HG02973 (cell line): ENCODE measurements around the gene CES3.

Experiments
- ATAC-seq: cut with Tn5 transposase; IDR thresholded peaks from one replicate; pipeline ENCODE4 v1.9.1; 2021; ENCODE audit warnings: moderate library complexity; ENCODE audit not compliant: unreplicated experiment

The CES3 gene

GRCh38 chr16:67000384-67001351 lies 39.6 kb downstream of the CES3 start:
- no peak for ATAC-seq

DNA sequence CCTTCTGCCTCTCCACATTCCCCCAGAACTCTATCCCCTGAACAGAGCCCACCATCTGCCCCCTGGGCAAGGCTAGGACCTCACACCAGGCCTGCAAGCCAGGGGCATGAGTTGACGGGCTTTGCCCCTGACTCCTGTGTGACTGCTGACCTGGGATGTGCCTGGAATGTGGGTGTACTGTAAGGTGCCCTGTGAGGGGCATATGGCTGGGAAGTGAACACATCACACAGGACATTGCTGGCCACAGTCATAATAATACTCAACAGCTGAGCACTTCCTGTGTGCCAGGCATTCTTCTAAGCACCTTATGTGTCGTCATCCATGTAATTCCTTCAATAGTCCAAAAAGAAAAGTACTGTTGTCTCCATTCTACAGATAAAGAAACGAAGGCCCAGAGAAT lies 40.7 kb downstream of the CES3 start:
- no peak for ATAC-seq

- ATAC-seq = no peak
Observed at GRCh38 chr16:67006930-67007658, 46.0 kb downstream of the CES3 start.

GRCh38 chr16:67009158-67009557 lies 48.1 kb downstream of the CES3 start:
- no peak for ATAC-seq

- ATAC-seq = no peak
Observed at GRCh38 chr16:67011274-67011673, 50.2 kb downstream of the CES3 start.

DNA sequence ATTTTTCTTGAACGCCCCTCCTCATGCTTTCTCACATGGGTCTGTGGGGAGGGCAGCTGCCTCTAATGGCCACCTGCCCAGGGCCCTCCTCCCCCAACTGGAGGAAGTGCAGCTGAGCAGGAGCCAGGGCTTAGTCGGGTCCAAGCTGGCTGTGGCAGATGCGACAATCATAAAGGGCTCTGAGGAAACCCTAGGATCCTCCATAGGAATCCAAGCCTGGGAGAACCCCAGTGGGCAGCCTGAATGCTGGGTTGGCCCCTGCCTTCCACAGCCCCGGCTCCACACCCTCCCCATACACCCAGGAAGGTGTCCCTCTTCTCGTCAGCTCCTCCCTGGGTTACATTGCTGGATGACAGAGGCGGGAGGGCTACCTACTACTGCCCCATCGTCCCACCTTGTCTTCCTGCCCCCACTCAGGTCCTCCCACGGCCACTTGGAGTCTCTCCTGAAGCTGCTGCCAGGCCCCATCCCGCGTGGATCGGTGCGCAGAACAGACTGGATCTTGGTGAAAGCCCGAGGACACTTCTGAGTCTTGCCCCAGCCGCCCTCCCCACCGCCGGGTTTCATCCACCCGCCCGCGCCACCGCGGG lies 52.3 kb downstream of the CES3 start:
- ATAC-seq = no peak

GRCh38 chr16:67013823-67014633 lies 53.0 kb downstream of the CES3 start:
- no peak for ATAC-seq

GRCh38 chr16:67014634-67015312 lies 53.7 kb downstream of the CES3 start:
- ATAC-seq = no peak

GRCh38 chr16:67015313-67015731 lies 54.3 kb downstream of the CES3 start:
- ATAC-seq = no peak

DNA sequence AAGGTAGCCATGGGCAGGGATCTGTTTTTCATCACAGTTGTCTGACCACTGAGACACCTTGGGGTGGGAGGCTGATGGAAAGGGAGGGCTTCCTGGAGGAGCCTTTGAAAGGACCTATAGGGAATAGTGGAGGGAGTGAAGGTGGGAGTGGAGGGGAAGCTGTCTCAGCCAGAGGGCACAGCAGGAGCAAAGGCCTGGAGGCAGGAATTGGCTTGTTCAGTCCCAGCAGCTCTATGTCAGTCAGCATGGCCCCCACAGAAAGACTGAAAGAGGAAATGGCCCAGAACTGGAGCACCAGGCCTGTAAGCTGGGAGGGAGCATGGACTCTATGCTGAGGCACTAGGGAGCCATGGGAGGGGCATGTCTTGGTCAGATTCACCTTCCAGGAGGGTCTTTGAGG lies 55.1 kb downstream of the CES3 start:
- no peak for ATAC-seq

- no peak for ATAC-seq
Observed at GRCh38 chr16:67016681-67017420, 55.8 kb downstream of the CES3 start.

DNA sequence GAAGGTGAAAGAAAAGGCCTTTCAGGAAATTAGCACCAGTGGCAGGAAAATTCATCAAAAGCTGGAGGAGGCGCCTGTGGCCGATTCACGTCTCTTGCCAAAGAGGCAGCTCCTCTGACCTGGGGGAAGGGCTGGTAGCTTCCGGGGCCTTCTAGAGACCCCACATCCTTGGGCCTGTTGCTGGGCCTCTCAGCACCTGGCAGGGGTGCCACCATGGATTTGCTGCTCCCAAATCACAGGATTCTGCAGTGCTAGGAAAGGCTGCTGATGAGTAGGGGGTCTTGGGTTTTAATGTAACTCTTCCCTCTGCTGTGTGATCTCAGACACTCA lies 56.3 kb downstream of the CES3 start:
- ATAC-seq = no peak

GRCh38 chr16:67017810-67018488 lies 56.9 kb downstream of the CES3 start:
- peak; percentile 79 for ATAC-seq

GRCh38 chr16:67019171-67019570 lies 58.1 kb downstream of the CES3 start:
- no peak for ATAC-seq

DNA sequence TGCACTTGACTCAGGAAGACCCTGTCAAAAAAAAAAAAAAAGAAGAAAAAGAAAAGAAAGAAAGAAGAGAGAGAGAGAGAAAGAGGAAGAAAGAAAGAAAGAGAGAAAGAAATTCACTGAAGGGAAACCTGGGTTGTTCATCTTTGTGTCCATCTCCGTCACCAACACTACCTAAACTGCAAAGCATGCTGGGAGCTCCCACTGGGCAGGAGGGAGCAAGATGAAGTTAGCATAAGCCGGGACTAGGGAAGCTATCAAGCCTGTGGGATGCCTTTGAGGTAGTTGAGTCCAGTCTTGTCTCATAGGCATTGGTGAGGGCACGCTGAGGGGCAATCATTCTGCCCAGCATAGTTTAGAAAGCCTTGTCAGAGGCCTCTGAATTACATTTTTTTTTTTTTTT lies 60.3 kb downstream of the CES3 start:
- ATAC-seq = no peak

DNA sequence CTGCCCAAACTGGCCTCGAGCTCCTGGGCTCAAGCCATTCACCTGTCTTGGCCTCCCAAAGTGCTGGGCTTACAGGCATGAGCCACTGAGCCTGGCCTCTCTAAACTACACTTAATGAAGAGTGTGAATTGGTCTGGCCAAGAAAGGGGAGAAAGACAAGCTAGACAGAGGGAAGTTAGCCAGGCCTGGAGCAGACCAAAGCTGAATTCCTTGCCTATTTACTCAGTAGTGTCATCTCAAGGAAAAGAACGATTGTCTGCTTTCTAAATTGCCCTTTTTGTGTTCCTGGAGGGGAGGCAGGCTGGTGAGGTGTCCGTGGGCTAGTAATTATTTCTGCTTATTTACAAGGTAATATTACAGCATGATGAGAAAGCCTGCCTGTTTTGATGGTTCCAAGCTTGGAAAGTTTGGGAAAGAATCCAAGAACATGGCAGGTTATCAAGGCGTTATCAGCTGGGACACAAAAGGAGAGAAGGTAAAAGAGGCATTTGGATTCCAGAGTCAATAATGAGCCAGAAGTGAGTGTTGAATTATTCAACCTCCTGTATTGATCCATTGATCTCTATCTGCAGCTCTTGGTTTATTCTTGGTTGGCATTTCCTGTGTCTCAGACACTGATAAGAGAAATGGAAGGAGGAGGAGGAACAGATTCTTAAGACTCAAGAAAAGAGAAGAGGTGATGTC lies 61.6 kb downstream of the CES3 start:
- ATAC-seq = no peak

DNA sequence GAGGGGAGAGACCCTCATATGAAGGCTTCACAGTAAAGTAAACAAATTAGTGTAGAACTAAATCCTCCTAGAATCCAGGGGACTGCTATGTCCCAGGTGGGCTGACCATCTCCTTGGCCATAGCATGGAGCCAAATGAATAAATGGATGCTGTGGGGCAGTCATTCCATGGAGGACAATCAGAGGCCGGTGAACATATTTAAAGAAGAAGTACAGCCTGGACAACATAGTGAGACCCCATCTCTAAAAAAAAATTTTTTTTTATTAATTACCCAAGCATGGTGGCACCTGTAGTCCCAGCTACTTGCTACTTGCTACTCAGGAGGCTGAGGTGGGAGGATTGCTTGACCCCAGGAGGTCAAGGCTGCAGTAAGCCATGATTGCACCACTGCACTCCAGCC lies 62.6 kb downstream of the CES3 start:
- ATAC-seq = no peak
